Chondrocyte (in vitro differentiated cells): Measurements from ENCODE around the gene UNC13B. TPM values are rescaled to one million over a fixed set of nuclear protein-coding genes. Genes with fewer than 3 reads are reported as not detected.
"Not testable (repeated sequence)": the region's sequence is repeated elsewhere in the genome, so short reads cannot be mapped to it uniquely, and the experiment has no call there.

Source experiments
- DNase-seq: peaks from one replicate; pipeline ENCODE4 v3.0.0; 2021; ENCODE audit warnings: mixed read lengths, low spot score
- H3K27ac Mint-ChIP-seq: one replicate; pipeline ENCODE4 v1.8.0; 2021; ENCODE audit warnings: mild to moderate bottlenecking, moderate library complexity, mixed read lengths; ENCODE audit not compliant: unreplicated experiment
- H3K27me3 Mint-ChIP-seq: 2 replicates; pipeline ENCODE4 v1.8.0; 2021; ENCODE audit warnings: low read depth, mixed read lengths
- H3K36me3 Mint-ChIP-seq: 2 replicates; pipeline ENCODE4 v1.8.0; 2021; ENCODE audit warnings: low read depth, mixed read lengths
- H3K4me1 Mint-ChIP-seq: 2 replicates; pipeline ENCODE4 v1.8.0; 2021; ENCODE audit warnings: low read depth, mild to moderate bottlenecking, mixed read lengths
- H3K4me3 Mint-ChIP-seq: one replicate; pipeline ENCODE4 v1.8.0; 2021; ENCODE audit warnings: mild to moderate bottlenecking, moderate library complexity, mixed read lengths; ENCODE audit not compliant: unreplicated experiment
- H3K9me3 Mint-ChIP-seq: 2 replicates; pipeline ENCODE4 v1.8.0; 2021; ENCODE audit warnings: low read depth, mixed read lengths
- total RNA-seq: library from RNA; stranded (reverse); gene quantifications from 3 replicates; pipeline ENCODE4 v1.2.1, GENCODE V29; 2021
- TF ChIP-seq, protein P1 (sequence below): fragments of 200-600 bp; sonication (generic); IDR thresholded peaks from 2 replicates; pipeline ENCODE4 v1.5.0; 2021; ENCODE audit warnings: antibody characterized with exemption, mild to moderate bottlenecking, moderate library complexity

The UNC13B gene
- total RNA-seq, 1 donor from 2014 or later: 32.8 TPM

DNA sequence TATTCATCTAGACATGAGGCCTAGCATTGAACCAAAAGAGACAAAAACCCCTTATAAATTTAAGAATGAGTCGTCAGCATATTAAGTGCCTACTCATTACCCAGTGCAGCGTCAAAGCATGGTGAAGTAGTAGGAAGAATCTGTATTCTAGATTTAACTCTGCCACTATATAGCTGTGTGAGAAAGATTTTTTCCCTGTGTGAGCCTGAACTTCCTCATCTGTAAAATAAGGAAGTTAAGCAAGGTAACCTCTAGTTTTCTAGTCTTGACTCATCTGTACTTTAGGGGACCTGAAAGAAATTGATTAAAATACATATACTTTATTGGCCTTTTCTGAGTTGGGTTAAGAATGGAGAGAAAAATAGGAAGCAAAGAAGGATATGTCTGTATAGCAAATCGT lies 246.0 kb downstream of the UNC13B start:
- no peak for DNase-seq
- TF ChIP-seq, protein P1, sequence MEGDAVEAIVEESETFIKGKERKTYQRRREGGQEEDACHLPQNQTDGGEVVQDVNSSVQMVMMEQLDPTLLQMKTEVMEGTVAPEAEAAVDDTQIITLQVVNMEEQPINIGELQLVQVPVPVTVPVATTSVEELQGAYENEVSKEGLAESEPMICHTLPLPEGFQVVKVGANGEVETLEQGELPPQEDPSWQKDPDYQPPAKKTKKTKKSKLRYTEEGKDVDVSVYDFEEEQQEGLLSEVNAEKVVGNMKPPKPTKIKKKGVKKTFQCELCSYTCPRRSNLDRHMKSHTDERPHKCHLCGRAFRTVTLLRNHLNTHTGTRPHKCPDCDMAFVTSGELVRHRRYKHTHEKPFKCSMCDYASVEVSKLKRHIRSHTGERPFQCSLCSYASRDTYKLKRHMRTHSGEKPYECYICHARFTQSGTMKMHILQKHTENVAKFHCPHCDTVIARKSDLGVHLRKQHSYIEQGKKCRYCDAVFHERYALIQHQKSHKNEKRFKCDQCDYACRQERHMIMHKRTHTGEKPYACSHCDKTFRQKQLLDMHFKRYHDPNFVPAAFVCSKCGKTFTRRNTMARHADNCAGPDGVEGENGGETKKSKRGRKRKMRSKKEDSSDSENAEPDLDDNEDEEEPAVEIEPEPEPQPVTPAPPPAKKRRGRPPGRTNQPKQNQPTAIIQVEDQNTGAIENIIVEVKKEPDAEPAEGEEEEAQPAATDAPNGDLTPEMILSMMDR: no peak
- peaks cover 6% of the 10 kb centered on the region for H3K4me1 Mint-ChIP-seq
- no peak overlapping the region for H3K4me3 Mint-ChIP-seq
- no peaks in the 10 kb centered on the region for H3K27me3 Mint-ChIP-seq
- peaks cover 23% of the 10 kb centered on the region for H3K36me3 Mint-ChIP-seq
- H3K27ac Mint-ChIP-seq: no peak overlapping the region
- H3K9me3 Mint-ChIP-seq: peaks cover 4% of the 10 kb centered on the region

DNA sequence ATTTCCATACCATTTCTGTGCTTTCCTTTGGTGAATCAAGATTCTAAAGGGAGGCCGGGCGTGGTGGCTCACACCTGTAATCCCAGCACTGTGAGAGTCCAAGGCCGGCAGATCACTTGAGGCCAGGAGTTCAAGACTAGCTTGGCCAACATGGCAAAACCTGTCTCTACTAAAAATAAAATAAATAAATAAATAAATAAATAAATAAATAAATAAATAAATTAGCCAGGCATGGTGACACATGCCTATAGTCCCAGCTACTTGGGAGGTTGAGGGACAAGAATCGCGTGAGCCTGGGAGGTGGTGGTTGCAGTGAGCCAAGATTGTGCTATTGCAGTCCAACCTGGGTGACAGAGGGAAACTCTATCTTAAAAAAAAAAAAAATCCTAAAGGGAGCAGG lies 247.6 kb downstream of the UNC13B start:
- not testable (repeated sequence) for H3K9me3 Mint-ChIP-seq, H3K27ac Mint-ChIP-seq, DNase-seq, H3K4me3 Mint-ChIP-seq, H3K27me3 Mint-ChIP-seq, H3K4me1 Mint-ChIP-seq
- peaks cover 11% of the 10 kb centered on the region for H3K36me3 Mint-ChIP-seq

DNA sequence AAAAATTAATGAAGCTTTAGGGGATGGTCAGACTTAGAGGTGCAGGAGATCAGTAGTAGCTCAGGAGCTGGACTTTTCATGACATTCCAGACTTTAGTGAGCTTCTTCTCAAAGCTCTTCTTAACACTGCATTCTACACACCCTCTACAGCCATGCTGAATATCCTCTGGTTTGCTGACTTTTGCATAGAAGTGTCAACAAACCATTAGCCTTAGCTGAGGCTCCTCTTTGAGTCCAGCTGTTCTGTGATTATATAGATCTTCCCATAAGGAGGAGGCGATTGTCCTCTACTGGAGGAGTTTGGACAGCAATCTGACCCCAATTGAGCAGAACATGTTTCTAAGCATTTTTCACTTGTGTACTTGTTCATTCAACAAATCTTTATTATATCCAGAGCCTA lies 253.1 kb downstream of the UNC13B start:
- TF ChIP-seq, protein P1: no peak
- H3K27me3 Mint-ChIP-seq: no peaks in the 10 kb centered on the region
- peaks cover 25% of the 10 kb centered on the region for H3K9me3 Mint-ChIP-seq
- H3K36me3 Mint-ChIP-seq: peaks cover 6% of the 10 kb centered on the region
- no peak overlapping the region for H3K27ac Mint-ChIP-seq
- DNase-seq: no peak
- H3K4me1 Mint-ChIP-seq: no peaks in the 10 kb centered on the region
- H3K4me3 Mint-ChIP-seq: no peak overlapping the region

DNA sequence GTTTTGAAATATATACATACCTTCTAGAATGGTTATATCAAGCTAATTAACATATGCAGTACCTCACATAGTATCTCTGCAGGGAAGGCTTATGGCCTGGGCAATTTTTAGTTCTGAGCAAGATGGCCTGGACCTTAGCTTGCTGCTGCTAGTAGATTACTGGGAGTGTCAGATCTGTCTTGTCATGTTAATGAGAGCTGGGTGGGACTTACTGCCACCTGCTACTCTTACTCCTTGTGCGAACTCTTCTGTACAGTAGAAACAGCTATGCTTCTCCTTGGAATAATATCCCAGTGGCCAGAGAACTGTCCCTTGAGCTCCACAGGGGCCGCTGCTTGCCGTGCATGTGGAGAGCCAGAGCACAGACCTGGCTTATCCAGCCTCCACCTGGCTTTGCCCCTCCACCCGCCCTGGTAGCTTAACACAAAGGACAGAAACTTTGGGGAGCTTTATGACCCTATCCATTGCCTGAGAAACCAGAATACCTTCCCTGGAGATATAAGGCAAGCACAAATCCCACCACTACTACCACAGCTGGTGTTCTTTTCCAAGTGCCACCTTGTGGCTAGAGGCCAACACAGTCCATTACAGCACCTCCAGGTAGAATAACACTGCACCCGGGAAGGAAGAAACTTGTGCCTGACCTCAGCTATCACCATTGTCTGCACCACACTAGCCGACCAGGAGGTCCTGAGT lies 253.7 kb downstream of the UNC13B start:
- Mint-ChIP-seq H3K36me3 (peaks cover 6% of the 10 kb centered on the region), H3K4me1 (no peaks in the 10 kb centered on the region), H3K4me3 (no peak overlapping the region), H3K9me3 (peaks cover 29% of the 10 kb centered on the region), H3K27ac (no peak overlapping the region), H3K27me3 (no peaks in the 10 kb centered on the region)
- DNase-seq: no peak
- TF ChIP-seq, protein P1: peak; percentile 11

DNA sequence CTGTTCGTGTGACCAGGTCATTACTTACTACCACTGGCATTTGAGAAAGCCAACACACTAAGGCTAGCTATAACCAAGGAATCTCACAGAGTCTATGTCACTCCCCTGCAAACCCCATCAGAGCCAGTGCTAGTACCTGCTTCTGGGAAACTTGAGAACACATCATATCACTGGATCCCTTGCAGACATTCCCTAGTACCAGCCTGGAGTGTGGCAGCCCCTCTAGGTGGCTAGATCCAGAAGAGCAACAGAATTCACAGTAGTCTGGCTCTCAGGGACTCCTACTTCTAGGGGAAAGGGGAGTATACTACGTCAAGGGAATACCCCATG lies 254.3 kb downstream of the UNC13B start:
- Mint-ChIP-seq H3K27me3 (no peaks in the 10 kb centered on the region), H3K9me3 (peaks cover 29% of the 10 kb centered on the region), H3K27ac (no peak overlapping the region), H3K4me1 (no peaks in the 10 kb centered on the region), H3K4me3 (no peak overlapping the region), H3K36me3 (peaks cover 6% of the 10 kb centered on the region)
- no peak for DNase-seq
- TF ChIP-seq, protein P1: peak; percentile 0

DNA sequence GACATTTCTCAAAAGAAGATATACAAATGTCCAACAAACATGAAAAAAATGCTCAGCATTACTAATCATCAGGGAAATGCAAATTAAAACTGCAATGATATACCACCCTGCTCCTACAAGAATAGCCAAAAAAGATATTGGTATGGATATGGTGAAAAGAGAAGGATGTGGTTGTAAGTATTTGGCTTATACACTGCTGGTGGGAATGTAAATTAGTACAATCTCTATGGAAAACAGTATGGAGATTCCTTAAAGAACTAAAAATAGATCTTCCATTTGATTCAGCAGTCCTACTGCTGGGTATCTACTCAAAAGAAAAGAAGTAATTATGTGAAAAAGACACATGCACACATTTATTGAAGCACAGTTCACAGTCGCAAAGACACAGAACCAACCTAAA lies 260.5 kb downstream of the UNC13B start:
- Mint-ChIP-seq H3K27me3 (no peaks in the 10 kb centered on the region), H3K27ac (no peak overlapping the region), H3K4me3 (no peak overlapping the region), H3K4me1 (no peaks in the 10 kb centered on the region), H3K9me3 (peaks cover 25% of the 10 kb centered on the region), H3K36me3 (peaks cover 3% of the 10 kb centered on the region)
- DNase-seq: no peak
- TF ChIP-seq, protein P1: no peak
